Activated T-helper 9 cell treated with anti-CD3 and anti-CD28 coated beads, Interleukin-2, amount 50 U/mL, for 16 hours (primary cell): ENCODE results near the gene CALHM6.

Experiments used
- DNase-seq: peaks from one replicate; pipeline ENCODE4 v3.0.0-alpha.2; 2020; ENCODE audit warnings: low read depth

Gene CALHM6

DNA sequence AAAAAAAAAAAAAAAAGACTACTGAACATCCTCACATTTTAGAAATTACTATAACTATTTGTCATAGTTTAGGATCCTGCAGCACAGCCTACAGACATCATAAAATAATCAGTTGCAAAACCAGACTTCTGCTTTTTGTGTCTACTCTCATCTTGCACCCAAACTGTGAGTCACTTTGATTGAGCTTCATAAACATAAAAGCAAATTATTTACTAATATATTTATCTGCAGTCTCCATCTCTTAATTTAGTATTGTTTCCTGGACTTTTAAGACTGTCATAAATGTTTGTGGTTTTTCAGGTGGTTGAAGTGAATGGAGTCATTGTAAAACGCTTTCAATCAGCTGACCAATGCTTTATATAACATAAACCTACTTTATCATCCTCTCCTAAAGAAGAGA, 14.8 kb upstream of the CALHM6 start:
- no peak for DNase-seq

DNA sequence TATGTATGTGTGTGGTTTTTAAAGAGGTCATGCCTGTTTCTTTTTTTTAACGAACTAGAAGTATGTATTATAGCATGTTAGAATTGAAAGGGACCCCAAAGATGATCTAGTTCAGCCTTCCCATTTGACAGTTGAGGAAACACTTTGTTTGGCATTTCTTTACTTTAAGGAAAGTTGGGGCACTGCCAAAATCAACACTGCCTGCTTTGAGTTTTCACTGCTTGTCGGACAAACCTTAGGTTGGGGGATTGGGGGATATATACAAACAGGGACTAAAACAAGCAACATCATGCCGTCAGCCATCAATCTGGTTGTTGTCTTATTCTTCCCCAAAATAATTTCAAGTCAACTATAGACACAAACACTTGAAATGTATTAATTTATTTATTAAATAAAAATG, 14.1 kb upstream of the CALHM6 start:
- DNase-seq, result no peak

DNA sequence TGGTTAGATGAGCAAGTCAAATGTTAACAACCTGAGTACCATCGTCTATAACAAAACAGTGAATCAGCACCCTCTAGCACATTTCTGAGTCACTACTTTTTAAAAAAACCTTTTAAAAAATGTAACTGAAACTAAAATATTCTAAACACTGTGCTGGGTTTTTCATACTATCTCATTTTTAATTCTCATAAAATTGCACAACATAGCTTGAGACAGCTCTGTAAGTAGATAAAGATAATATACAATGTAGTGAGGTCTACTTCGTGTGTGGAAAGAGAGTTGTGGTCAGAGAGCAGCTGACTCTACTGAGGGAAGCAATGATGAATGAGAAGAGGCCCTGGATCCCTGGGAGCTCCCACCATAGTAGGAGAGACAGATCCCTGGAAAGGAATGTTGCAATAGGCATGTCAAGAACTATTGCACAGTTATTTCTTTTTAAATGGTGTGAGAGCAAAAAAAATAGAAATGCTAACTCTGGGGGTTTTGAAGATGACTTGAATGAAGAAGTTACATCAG, 13.6 kb upstream of the CALHM6 start:
- DNase-seq, result no peak

DNA sequence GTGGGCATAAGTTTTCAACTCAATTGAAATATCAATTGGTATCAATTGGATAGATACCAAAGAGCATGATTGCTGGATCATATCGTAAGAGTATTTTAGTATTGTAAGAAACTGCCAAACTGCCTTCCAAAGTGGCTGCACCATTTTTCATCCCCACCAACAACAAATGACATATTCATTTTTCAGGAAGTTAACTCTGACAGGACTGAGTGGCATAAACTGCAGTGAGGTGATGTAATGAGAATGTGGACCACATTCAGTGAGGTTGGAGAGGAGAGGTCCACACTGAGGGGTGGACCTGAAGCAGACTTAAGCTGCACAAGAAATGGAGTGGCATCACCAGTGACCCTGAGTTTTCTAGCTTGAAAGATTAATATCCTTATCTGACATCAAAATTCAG, 11.6 kb upstream of the CALHM6 start:
- no peak for DNase-seq

DNA sequence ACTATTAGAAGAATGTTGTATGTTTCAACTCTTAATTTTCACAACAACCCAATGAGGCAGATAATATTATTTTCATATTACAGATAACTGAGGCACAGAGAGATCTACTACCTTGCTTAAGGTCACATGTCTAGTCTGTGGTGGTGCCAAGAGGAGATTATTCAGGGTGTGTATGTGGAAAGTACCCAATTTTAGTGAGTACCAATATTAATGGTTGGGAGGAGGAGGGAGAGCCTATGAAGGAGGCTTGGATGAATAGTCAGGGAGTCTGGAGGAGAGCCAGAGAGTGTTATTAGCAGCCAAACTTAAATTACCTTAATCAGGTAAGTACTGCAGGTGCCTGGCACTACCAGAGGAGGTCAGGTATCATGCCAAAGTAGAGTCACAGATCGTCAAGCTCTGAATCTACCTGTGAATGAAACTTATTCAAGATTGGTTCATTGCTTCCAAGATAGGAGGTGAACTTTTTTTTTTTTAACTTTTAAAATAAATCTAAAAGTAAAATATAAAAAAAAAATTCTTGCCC, 10.9 kb upstream of the CALHM6 start:
- DNase-seq, result no peak

DNA sequence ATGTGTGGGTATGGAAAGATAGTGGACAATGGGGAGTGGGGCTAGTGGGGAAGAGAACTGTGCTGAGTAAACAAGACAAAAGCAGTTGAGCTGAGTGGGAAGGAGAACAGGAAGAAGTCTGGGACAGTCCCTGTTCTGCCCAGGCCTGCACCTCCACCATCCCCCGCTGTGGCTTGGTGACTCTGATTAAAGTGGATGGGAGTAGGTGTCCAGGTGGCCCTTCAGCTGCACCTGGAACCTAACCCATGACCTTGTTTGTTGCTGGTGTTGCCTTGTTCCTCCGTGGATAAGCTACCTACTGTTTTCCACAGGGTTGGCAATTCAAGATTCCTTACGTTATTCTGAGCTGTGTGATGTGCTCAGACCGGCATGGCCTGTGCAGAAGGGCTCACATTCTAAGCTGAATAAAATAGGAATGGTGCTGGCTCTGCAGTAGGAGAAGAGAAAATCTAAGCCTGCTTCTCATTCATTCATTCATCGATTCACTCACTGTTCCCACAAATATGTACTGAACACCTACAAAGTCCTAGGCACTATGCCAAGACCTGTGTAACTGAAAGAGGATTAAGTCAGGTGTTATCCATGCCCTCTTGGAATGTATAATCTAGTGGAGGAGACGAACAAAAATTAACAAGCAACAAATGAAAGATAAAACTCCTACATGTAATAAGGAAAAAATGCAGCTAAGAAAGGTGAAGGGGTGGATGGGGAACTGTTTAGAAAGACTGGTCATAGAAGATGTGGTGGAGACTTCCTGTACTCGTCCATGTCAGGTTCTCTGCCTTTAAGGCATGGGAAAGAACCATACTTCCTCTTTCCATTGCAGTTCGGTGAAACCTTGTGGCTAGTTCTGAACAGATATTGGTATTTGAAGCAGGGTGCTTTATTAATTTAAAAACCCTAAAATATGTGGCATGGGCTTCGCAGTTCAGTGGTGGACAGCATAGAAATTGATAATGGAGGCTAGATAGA, 10.1 kb upstream of the CALHM6 start:
- DNase-seq, result no peak

DNA sequence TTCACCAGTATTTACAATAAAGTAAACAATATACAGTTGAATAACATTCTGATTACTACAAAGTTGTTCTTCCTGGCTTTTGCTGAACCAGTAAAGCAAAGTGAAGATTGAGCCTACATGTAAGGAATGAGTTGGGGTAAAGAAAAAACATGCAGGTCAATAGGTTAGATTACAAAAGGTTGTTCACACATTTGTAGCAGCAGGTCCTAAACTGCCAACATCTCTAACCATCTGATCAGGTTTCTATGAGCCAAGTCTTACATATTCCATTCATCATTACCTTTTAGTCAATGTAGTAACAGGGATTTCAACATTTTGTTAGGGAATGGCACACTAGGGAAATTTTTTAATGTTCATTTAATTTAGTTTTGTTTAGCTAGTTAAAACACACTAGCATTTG, 9.3 kb upstream of the CALHM6 start:
- DNase-seq, result no peak

DNA sequence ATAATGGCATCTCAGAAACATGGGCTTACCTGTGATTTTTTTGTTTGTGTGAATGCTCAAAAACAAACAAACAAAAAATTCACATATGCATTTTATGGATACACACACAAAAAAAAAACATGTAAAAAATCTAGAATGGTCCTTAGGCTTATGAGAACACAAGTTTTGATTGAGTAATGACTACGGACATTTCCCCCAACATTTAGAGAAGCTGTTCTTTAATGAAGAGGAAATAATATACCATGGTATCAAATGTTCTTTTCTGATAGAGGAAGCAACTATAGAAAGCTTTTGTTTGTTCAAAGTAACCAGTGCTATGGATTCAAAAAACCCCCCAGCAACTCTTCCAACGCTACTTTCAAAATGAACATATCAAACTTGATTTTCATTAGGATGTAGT, 8.6 kb upstream of the CALHM6 start:
- no peak for DNase-seq

DNA sequence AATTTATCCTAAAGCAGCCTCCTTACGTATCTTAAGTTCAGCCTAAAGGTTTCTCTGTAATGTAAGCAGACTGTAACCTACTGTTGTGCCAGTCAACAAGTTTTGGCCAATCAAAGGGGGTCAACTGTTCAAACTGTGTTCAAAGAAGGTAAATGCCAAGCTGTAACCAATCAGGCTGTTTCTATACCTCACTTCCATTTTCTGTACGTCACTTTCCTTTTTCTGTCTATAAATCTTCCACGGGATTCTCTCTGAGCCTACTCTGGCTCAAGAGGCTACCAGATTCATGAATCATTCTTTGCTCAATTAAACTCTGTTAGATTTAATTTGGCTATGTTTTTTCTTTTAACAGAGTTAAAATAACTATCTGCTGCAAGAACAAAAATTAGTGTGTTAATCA, 5.1 kb upstream of the CALHM6 start:
- no peak for DNase-seq

DNA sequence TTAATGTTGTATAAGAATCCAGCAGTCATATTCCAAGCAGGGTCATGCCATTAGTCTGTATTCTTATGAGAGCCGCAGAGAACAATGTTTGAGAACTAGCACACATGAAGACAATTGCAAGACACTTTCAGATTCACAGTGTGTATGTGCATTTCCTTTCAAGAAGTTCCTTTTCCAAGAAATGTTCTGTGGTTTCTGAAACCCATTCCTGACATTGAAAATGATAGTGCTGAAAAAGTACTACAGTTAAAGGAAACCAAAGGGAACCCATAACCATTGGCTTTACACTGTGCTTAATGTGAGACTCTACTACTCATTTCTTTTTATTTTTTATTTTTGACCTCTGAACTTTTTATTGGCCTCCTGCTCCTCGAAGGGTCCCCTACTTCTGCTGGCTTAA, 4.2 kb upstream of the CALHM6 start:
- DNase-seq, result no peak

DNA sequence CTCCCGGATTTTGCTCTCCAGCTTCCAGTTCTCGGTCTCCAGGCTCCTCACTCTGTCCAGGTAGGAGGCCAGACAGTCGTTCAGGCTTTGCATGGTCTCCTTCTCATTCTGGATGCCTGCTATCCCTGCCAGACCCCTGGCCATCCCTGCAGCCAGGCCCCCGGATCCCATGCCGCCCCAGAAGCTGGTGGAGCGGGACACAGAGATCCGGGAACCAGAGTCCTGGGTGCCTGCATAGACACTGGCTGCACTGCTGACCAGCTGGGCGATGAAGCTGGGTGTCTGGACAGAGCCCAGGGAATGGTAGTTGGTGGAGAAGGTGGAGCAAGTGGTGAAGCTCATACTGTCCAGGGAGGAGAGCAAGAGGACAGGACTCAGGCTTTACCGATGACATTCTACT, 2.9 kb upstream of the CALHM6 start:
- DNase-seq, result no peak

DNA sequence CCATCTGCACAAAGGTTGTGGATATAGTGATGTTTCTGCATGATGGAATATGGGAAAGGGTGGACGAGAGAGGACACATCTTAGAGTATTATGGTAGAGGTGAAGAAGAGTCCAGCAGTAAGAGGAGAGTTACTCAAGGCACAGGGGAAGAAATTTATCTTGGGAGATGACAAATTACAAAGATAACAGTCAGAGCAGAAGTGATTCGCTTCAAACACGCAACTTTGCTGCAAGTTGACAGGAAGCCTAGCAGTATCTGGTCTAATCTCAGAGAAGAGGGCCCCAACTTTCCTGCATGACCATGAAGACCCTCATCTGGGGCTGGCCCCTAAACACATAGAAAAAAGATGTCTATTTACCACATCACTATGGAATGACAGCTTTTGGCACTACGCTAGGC, 1.2 kb upstream of the CALHM6 start:
- no peak for DNase-seq

DNA sequence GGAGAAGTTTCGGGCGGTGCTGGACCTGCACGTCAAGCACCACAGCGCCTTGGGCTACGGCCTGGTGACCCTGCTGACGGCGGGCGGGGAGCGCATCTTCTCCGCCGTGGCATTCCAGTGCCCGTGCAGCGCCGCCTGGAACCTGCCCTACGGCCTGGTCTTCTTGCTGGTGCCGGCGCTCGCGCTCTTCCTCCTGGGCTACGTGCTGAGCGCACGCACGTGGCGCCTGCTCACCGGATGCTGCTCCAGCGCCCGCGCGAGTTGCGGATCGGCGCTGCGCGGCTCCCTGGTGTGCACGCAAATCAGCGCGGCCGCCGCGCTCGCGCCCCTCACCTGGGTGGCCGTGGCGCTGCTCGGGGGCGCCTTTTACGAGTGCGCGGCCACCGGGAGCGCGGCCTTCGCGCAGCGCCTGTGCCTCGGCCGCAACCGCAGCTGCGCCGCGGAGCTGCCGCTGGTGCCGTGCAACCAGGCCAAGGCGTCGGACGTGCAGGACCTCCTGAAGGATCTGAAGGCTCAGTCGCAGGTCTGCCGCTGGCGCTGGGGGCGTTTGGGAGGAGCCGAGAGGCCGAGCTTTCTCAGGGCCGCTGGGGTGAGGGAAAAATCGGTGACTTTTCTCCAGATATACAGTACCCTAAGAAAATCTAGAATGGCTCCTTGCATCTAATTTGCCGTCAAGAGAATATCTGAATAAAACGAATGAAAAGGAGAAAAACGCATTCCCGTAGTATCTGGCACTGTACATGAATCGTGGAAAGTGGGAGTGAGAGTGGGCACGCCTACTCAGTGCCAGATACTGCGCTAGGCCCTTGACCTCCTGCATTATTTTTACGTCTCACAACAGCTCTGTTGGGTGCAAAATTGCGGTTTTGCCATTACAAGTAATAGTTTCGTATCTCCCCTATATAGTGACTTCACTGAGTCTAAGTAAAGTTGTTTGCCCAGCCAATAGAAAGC, 1.0 kb downstream of the CALHM6 start:
- DNase-seq, result peak; percentile 37

DNA sequence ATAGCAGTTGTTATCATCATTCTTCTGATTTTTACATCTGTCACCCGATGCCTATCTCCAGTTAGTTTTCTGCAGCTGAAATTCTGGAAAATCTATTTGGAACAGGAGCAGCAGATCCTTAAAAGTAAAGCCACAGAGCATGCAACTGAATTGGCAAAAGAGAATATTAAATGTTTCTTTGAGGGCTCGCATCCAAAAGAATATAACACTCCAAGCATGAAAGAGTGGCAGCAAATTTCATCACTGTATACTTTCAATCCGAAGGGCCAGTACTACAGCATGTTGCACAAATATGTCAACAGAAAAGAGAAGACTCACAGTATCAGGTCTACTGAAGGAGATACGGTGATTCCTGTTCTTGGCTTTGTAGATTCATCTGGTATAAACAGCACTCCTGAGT, 2.1 kb downstream of the CALHM6 start:
- no peak for DNase-seq

DNA sequence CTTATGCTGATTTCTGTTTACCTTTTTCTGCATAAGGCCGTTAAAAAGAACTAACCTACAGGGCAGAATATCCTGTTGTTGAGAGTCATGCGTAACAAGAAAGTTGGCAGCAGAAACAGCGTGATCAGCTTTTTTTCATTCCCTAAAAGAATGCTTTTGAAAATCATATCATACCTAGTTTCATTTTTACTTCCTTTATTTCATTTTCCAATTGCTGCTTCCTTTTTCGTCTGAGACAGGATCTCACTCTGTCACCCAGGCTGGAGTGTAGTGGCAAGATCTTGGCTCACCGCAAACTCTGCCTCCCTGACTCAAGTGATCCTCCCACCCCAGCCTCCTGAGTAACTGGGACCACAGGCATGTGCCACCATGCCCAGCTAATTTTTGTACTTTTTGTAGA, 4.1 kb downstream of the CALHM6 start:
- no peak for DNase-seq

DNA sequence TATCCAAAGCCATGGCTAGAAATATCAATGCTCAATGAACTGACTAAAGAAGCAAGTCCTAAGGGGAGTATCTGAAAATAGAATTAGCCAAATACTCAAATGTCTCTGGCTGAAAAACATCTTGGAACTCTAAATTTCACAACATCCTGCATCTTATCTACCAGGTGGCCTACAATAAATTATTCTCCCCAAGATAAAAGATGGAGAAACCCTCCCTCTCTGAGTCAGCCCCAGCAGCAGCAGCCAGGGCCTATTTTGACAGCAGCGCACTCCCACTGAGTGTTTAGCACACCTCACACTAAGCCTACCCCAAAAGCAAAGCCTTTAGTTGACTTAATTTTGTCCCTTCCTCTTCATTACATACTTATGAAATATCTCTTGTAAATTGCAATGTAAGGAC, 5.9 kb downstream of the CALHM6 start:
- no peak for DNase-seq

DNA sequence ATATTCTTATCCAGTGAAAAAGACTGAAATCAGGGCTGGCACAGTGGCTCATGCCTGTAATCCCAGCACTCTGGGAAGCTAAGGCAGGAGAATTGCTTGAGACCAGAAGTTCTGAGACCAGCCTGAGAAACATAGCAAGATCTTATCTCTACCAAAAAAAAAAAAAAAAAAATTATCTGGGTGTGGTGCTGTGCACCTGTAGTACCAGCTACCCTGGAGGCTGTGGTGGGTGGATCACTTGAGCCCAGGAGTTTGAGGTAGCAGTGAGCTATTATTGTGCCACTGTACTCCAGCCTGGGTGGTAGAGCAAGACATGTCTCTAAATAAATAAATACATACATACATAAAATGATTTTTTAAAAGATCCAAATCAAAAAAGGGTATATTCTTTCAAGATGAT, 6.3 kb downstream of the CALHM6 start:
- no peak for DNase-seq

DNA sequence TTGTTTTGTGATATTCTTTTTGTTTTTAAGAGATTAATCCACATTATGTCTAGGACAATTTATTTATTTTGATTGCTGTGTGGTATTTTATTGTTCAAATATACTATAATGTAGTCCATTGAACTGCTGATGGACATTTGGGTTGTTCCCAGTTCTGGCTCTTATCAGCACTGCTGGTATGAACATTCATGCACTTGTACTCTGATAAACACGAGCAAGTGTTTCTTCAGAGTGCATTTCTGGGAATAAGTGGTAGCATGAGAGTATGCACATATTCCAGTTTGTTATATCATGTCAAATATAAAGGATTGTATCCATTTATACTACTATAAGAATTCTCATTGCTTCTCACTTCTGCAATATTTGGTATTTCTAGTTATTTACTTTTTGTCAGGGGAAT, 7.1 kb downstream of the CALHM6 start:
- no peak for DNase-seq

DNA sequence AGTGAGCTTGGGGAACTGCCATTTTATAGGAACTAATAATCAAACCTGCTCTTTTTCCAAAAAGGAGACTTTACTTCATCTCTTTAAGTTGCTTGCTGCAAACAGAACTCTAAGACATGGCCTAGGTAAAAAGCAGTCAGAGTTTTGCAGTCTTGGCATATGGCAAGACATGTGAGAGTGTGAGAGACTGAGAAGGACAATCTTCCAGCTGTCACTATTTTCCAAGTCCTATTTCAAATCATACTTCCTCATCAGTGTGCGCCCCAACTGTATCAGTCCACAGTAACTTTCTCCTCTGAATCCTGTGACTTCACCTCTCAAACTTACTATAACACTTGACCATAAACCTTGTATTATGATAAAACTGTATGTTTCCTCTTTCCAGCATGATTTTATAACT, 10.4 kb downstream of the CALHM6 start:
- DNase-seq, result no peak

DNA sequence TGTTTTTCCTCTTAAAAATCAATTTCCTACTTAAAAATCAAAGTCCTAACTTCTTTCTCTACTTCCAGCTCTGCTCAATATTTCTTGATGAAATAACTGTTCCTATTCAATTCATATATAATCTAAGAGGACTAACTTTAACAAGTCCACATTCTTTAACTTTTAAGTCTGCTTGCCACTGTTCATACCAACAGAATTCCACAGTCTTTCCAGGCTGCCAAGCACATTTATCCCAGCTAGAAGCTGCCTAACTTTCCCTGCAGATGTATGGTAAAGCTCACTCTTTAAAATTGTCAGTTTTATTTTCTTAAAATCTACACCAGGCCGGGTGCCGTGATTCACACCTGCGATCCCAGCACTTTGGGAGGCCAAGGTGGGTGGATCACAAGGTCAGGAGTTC, 11.5 kb downstream of the CALHM6 start:
- no peak for DNase-seq

DNA sequence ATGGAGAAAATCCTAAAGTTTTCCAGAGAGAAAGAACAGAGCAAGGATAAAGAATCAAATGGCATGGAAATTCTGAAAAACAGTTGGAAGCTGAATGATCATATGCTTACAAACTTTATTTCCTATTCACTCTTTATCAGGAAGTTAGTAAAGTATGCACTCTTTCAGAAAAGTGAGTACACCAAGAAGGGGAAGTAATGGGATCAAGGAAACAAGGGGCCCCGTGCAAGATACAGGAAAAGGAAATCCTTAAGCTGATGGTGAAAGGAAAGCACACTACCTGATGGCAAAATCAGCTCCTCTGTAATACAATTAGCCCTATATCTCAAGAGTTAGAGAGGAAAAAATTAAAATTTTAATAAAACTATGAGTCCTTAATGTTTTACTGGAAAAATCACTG, 14.0 kb downstream of the CALHM6 start:
- no peak for DNase-seq

DNA sequence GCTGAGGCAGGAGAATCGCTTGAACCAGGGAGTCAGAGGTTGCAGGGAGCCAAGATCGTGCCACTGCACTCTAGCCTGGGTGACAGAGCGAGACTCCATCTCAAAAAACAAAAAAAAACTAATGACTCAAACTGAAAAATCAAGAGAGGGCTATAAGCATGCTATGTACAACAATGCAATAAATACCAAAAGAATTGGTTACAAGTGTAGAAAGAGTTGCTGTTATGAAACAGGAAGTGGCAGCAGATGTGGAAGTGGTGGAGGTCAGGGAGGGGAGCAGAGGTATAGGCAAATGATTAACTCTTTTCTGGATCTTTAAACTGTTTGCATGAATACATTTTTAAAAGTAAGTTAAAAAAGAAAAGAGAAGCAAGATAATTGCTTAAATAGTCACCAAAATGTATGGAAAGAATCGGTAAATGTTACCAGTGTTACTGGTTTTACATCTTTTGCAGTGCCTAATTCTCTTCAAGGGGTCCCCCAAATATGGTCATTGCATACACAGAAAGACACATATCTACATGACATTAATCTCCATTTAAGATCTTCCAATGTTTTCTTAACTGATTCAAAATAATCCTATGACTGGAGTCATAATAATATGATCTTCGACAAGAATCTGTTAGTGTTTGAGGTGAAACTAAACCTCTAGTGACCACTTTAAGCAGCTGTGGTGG, 15.0 kb downstream of the CALHM6 start:
- DNase-seq, result no peak
